Hindlimb muscle (tissue), 1 donor: ENCODE measurements around the gene METTL1. TPM values are rescaled to one million over a fixed set of nuclear protein-coding genes. Genes with fewer than 3 reads are reported as not detected.
"Not testable (repeated sequence)": the region's sequence is repeated elsewhere in the genome, so short reads cannot be mapped to it uniquely, and the experiment has no call there.

Experiments used
- DNase-seq: peaks from one replicate; pipeline ENCODE4 v3.0.0-alpha.2; 2013
- polyA plus RNA-seq: library from polyadenylated mRNA; unstranded; fragments of 120-200 nt; gene quantifications from one replicate; pipeline ENCODE4 v1.2.1, GENCODE V29; 2013; ENCODE audit not compliant: insufficient read length

METTL1 gene
- polyA plus RNA-seq, 1 donor, result 22.1 TPM

DNA sequence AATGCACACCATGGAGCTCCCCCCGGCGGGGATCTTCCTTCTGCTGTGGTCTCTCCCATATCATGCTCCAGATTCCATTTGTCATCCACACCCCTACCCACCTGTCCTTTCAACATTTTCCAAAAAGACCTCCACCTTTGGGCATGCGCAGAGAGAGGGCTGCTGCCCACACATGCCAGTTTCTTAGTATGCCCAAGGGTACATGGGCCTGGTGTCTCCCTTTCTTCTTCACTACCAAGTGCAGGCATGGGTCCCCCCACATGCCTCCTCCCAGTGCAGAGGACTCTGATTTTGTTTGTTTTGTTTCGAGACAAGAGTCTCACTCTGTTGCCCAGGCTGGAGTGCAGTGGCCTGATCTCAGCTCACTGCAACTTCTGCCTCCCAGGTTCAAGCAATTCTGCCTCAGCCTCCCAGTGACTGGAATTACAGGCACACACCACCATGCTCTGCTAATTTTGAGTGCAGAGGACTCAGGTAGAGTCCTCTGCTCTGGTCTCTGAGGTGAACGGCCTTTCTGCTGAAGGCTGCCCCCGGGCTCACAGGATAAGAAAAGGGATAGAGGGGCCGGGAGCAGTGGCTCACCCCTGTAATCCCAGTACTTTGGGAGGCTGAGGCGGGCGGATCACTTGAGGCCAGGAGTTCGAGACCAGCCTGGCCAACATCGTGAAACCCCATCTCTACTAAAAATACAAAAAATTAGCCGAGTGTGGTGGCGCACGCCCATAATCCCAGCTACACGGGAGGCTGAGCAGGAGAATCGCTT lies 49.9 kb downstream of the METTL1 start:
- not testable (repeated sequence) for DNase-seq

DNA sequence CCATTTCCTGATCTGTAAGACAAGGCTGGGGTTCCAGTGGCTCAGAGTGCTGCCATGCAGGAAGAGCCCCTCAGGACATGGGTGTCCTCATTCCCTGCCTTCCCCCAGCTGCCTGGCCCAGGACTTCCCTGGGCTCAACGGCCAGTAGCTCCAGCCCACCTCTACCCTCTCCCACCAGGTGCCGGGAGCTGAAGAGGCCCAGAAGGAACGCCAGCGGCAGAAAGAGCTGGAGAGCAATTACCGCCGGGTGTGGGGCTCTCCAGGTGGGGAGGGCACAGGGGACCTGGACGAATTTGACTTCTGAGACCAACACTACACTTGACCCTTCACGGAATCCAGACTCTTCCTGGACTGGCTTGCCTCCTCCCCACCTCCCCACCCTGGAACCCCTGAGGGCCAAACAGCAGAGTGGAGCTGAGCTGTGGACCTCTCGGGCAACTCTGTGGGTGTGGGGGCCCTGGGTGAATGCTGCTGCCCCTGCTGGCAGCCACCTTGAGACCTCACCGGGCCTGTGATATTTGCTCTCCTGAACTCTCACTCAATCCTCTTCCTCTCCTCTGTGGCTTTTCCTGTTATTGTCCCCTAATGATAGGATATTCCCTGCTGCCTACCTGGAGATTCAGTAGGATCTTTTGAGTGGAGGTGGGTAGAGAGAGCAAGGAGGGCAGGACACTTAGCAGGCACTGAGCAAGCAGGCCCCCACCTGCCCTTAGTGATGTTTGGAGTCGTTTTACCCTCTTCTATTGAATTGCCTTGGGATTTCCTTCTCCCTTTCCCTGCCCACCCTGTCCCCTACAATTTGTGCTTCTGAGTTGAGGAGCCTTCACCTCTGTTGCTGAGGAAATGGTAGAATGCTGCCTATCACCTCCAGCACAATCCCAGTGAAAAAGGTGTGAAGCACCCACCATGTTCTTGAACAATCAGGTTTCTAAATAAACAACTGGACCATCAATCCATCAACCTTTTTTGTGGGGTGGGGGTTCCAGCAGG lies 51.0 kb downstream of the METTL1 start:
- no peak for DNase-seq

GRCh38 chr12:57719777-57720605 lies 51.9 kb downstream of the METTL1 start:
- DNase-seq, result no peak

- no peak for DNase-seq
These were observed 53.0 kb downstream of the METTL1 start for GRCh38 chr12:57718641-57719528.

Other genes with a start within 250 kb of the METTL1 start
- gene MBD6, start 249.3 kb downstream of the METTL1 start, polyA plus RNA-seq, result 46.2 TPM
- gene DCTN2, start 224.9 kb downstream of the METTL1 start, polyA plus RNA-seq, result 157 TPM
- not detected for gene KIF5A, start 222.1 kb downstream of the METTL1 start, polyA plus RNA-seq
- 12.1 TPM for gene PIP4K2C, start 180.9 kb downstream of the METTL1 start, polyA plus RNA-seq
- gene DTX3, start 167.3 kb downstream of the METTL1 start, polyA plus RNA-seq, result 21.8 TPM
- gene ARHGEF25, start 160.7 kb downstream of the METTL1 start, polyA plus RNA-seq, result 31.7 TPM
- 1.9 TPM for gene B4GALNT1, start 138.9 kb downstream of the METTL1 start, polyA plus RNA-seq
- gene OS9, start 78.0 kb downstream of the METTL1 start, polyA plus RNA-seq, result 118 TPM
- gene AGAP2, start 33.4 kb downstream of the METTL1 start, polyA plus RNA-seq, result 8.6 TPM
- 45.5 TPM for gene TSPAN31, start 27.1 kb downstream of the METTL1 start, polyA plus RNA-seq
- 133 TPM for gene CDK4, start 19.8 kb downstream of the METTL1 start, polyA plus RNA-seq
- gene MARCHF9, start 17.0 kb downstream of the METTL1 start, polyA plus RNA-seq, result 9.6 TPM
- gene CYP27B1, start 5.0 kb downstream of the METTL1 start, polyA plus RNA-seq, result 1.0 TPM
- gene EEF1AKMT3, start 509 bp upstream of the METTL1 start, polyA plus RNA-seq, result 6.0 TPM
- 31.9 TPM for gene TSFM, start 10.7 kb upstream of the METTL1 start, polyA plus RNA-seq
- 18.5 TPM for gene AVIL, start 46.6 kb upstream of the METTL1 start, polyA plus RNA-seq
- 200 TPM for gene CTDSP2, start 74.6 kb upstream of the METTL1 start, polyA plus RNA-seq
- gene ATP23, start 169.5 kb upstream of the METTL1 start, polyA plus RNA-seq, result 10.4 TPM